Vagina (tissue), 2 donors: Measurements from ENCODE around the gene ZBTB16.

Experiments
- CTCF ChIP-seq, 3 experiments: fragments of 450-650 bp in 2 of 3; fragments of 200-600 bp in 1 of 3; sonication (generic) in 1 of 3; IDR thresholded peaks; one replicate each; pipeline ENCODE4 v1.5.1; 2017 to 2019; ENCODE audit warnings: antibody characterized with exemption in 3 of 3, mild to moderate bottlenecking in 2 of 3, moderate library complexity in 2 of 3
- POLR2A ChIP-seq, 2 donors: fragments of 450-650 bp; IDR thresholded peaks; one replicate each; pipeline ENCODE4 v1.6.1; 2017; ENCODE audit warnings: antibody characterized with exemption in 2 of 2, mild to moderate bottlenecking in 2 of 2, moderate library complexity in 2 of 2
- POLR2AphosphoS5 ChIP-seq, 2 donors: sonication (generic); formaldehyde crosslinking; IDR thresholded peaks; one replicate each; pipeline ENCODE4 v1.9.0; 2017; ENCODE audit warnings: antibody characterized with exemption in 2 of 2, mild to moderate bottlenecking in 2 of 2, low read depth in 1 of 2; ENCODE audit not compliant: insufficient read depth in 1 of 2

- TF ChIP-seq CTCF (IDR thresholded peaks at IDR 0.05) (no peak), POLR2A (IDR thresholded peaks at IDR 0.05) (no peak), POLR2AphosphoS5 (IDR thresholded peaks at IDR 0.05; ENCODE audit: insufficient read depth in 1 of 2, low read depth in 1 of 2) (no peak)
Observed at GRCh38 chr11:114050258-114050927, 9.1 kb upstream of the ZBTB16 start.
